Stomach (tissue), 4 donors: ENCODE data around the gene SLC25A48.

Experiments used
- CTCF ChIP-seq, 7 experiments: fragments of 450-650 bp in 4 of 7; fragments of 200-600 bp in 3 of 7; sonication (generic) in 3 of 7; IDR thresholded peaks; one replicate each; pipeline ENCODE4 v1.5.1; 2016 to 2019; ENCODE audit warnings: antibody characterized with exemption in 7 of 7, control low read depth in 2 of 7, mild to moderate bottlenecking in 1 of 7
- EP300 ChIP-seq: sonication (generic); formaldehyde crosslinking; IDR thresholded peaks from one replicate; pipeline ENCODE4 v1.6.1; 2017; ENCODE audit warnings: antibody characterized with exemption
- POLR2A ChIP-seq, 4 donors: fragments of 450-650 bp; IDR thresholded peaks; one replicate each; pipeline ENCODE4 v1.6.1; 2016; ENCODE audit warnings: antibody characterized with exemption in 4 of 4, control low read depth in 2 of 4, mild to moderate bottlenecking in 1 of 4, moderate library complexity in 1 of 4
- POLR2AphosphoS5 ChIP-seq, 3 donors: sonication (generic); formaldehyde crosslinking; IDR thresholded peaks; one replicate each; pipeline ENCODE4 v1.6.1; 2016; ENCODE audit warnings: antibody characterized with exemption in 3 of 3

- TF ChIP-seq CTCF (IDR thresholded peaks at IDR 0.05) (no peak), POLR2AphosphoS5 (IDR thresholded peaks at IDR 0.05) (no peak), POLR2A (IDR thresholded peaks at IDR 0.05) (no peak), EP300 (no peak)
Observed at GRCh38 chr5:135851186-135851914, 16.9 kb downstream of the SLC25A48 start.
